Activated T-helper 1 cell treated with anti-CD3 and anti-CD28 coated beads, Interleukin-12 subunit alpha, Interleukin-12 subunit beta, Interleukin-2, Interleukin-4 antibody, amounts not matched to agents 30 ng/mL and 10 ng/mL and 1 ng/mL, durations not matched to agents 14 hours and 24 hours and 36 hours (primary cell): Measurements from ENCODE around the gene TTC28. TPM values are rescaled to one million over a fixed set of nuclear protein-coding genes. Genes with fewer than 3 reads are reported as not detected.

ENCODE experiments used
- DNase-seq: peaks from one replicate; pipeline ENCODE4 v3.0.0; 2021; ENCODE audit warnings: low spot score
- H3K27ac Mint-ChIP-seq: one replicate; pipeline ENCODE4 v1.8.0; 2021; ENCODE audit warnings: mild to moderate bottlenecking, mixed read lengths
- H3K27me3 Mint-ChIP-seq: one replicate; pipeline ENCODE4 v1.8.0; 2022; ENCODE audit warnings: mild to moderate bottlenecking, moderate library complexity, mixed read lengths; ENCODE audit not compliant: insufficient read depth
- H3K36me3 Mint-ChIP-seq: one replicate; pipeline ENCODE4 v1.8.0; 2021; ENCODE audit warnings: low read depth, mixed read lengths
- H3K4me1 Mint-ChIP-seq: one replicate; pipeline ENCODE4 v1.8.0; 2021; ENCODE audit warnings: low read depth, mixed read lengths
- H3K4me3 Mint-ChIP-seq: one replicate; pipeline ENCODE4 v1.8.0; 2021; ENCODE audit warnings: mild to moderate bottlenecking, moderate library complexity, mixed read lengths
- H3K9me3 Mint-ChIP-seq: one replicate; pipeline ENCODE4 v1.8.0; 2021; ENCODE audit warnings: mixed read lengths
- intact Hi-C: fragments of 100-400 bp; cut with micrococcal nuclease; formaldehyde crosslinking; loops from one replicate; pipeline ENCODE4 v1.15.1; 2024
- total RNA-seq: library from RNA; stranded (reverse); gene quantifications from 2 replicates; pipeline ENCODE4 v1.2.3, GENCODE V29; 2022

Gene TTC28
- total RNA-seq, 1 donor from 2014 or later: 2.4 TPM

- no peaks in the 10 kb centered on the region for H3K9me3 Mint-ChIP-seq
- H3K27me3 Mint-ChIP-seq: no peaks in the 10 kb centered on the region
- H3K36me3 Mint-ChIP-seq: no peaks in the 10 kb centered on the region
- no peak for DNase-seq
- intact Hi-C loops: no loop called here
- no peak overlapping the region for H3K4me3 Mint-ChIP-seq
- no peak overlapping the region for H3K27ac Mint-ChIP-seq
- no peaks in the 10 kb centered on the region for H3K4me1 Mint-ChIP-seq
Measured at GRCh38 chr22:28029201-28029948, 650.3 kb downstream of the TTC28 start.

- Mint-ChIP-seq H3K4me1 (no peaks in the 10 kb centered on the region), H3K4me3 (no peak overlapping the region), H3K9me3 (no peaks in the 10 kb centered on the region), H3K27ac (no peak overlapping the region), H3K27me3 (no peaks in the 10 kb centered on the region), H3K36me3 (no peaks in the 10 kb centered on the region)
- no peak for DNase-seq
- intact Hi-C loops: no loop called here
Measured at GRCh38 chr22:28027453-28028448, 651.9 kb downstream of the TTC28 start.

- Mint-ChIP-seq H3K27ac (no peak overlapping the region), H3K27me3 (no peaks in the 10 kb centered on the region), H3K9me3 (no peaks in the 10 kb centered on the region), H3K4me3 (no peak overlapping the region), H3K4me1 (no peaks in the 10 kb centered on the region), H3K36me3 (no peaks in the 10 kb centered on the region)
- intact Hi-C loops: no loop called here
- DNase-seq: no peak
Measured at GRCh38 chr22:28025866-28026575, 653.6 kb downstream of the TTC28 start.

- intact Hi-C loops: no loop called here
- H3K4me1 Mint-ChIP-seq: no peaks in the 10 kb centered on the region
Measured at GRCh38 chr22:28025333-28025732, 654.3 kb downstream of the TTC28 start.

GRCh38 chr22:28024422-28024888 lies 655.2 kb downstream of the TTC28 start:
- Mint-ChIP-seq H3K36me3 (no peaks in the 10 kb centered on the region), H3K4me1 (peaks cover 8% of the 10 kb centered on the region), H3K27ac (no peak overlapping the region), H3K27me3 (no peaks in the 10 kb centered on the region), H3K9me3 (no peaks in the 10 kb centered on the region), H3K4me3 (no peak overlapping the region)
- DNase-seq: no peak
- intact Hi-C loops: no loop called here

More at GRCh38 chr22:28025333-28025732, 654.3 kb downstream of the TTC28 start:
- DNase-seq: no peak
- Mint-ChIP-seq H3K27me3 (no peaks in the 10 kb centered on the region), H3K36me3 (no peaks in the 10 kb centered on the region), H3K27ac (no peak overlapping the region), H3K9me3 (no peaks in the 10 kb centered on the region), H3K4me3 (no peak overlapping the region)

GRCh38 chr22:28023774-28024173 lies 655.9 kb downstream of the TTC28 start:
- Mint-ChIP-seq H3K4me1 (peaks cover 10% of the 10 kb centered on the region), H3K4me3 (no peak overlapping the region), H3K9me3 (no peaks in the 10 kb centered on the region), H3K27me3 (no peaks in the 10 kb centered on the region), H3K27ac (no peak overlapping the region), H3K36me3 (no peaks in the 10 kb centered on the region)
- intact Hi-C loops: no loop called here
- no peak for DNase-seq

- peaks cover 10% of the 10 kb centered on the region for H3K4me1 Mint-ChIP-seq
- no peak overlapping the region for H3K4me3 Mint-ChIP-seq
- no peak overlapping the region for H3K27ac Mint-ChIP-seq
- no peaks in the 10 kb centered on the region for H3K36me3 Mint-ChIP-seq
- intact Hi-C loops: no loop called here
- no peaks in the 10 kb centered on the region for H3K27me3 Mint-ChIP-seq
- no peak for DNase-seq
- H3K9me3 Mint-ChIP-seq: no peaks in the 10 kb centered on the region
Measured at GRCh38 chr22:28023036-28023435, 656.6 kb downstream of the TTC28 start.

GRCh38 chr22:28021998-28022660 lies 657.5 kb downstream of the TTC28 start:
- Mint-ChIP-seq H3K36me3 (no peaks in the 10 kb centered on the region), H3K4me1 (peaks cover 10% of the 10 kb centered on the region), H3K9me3 (no peaks in the 10 kb centered on the region), H3K27ac (no peak overlapping the region), H3K4me3 (no peak overlapping the region), H3K27me3 (no peaks in the 10 kb centered on the region)
- DNase-seq: no peak
- intact Hi-C loops: no loop called here

GRCh38 chr22:28021116-28021997 lies 658.3 kb downstream of the TTC28 start:
- Mint-ChIP-seq H3K4me1 (peaks cover 10% of the 10 kb centered on the region), H3K27ac (no peak overlapping the region), H3K27me3 (no peaks in the 10 kb centered on the region), H3K4me3 (no peak overlapping the region), H3K36me3 (no peaks in the 10 kb centered on the region), H3K9me3 (no peaks in the 10 kb centered on the region)
- no peak for DNase-seq
- intact Hi-C loops: no loop called here

- intact Hi-C loops: loop anchor here (1.0 kb wide), 2 partner anchors 422 to 574 kb away; no protein-coding TSS in a partner anchor
- Mint-ChIP-seq H3K36me3 (no peaks in the 10 kb centered on the region), H3K27ac (no peak overlapping the region), H3K27me3 (no peaks in the 10 kb centered on the region), H3K4me3 (no peak overlapping the region), H3K9me3 (no peaks in the 10 kb centered on the region), H3K4me1 (peaks cover 10% of the 10 kb centered on the region)
- peak; percentile 48 for DNase-seq
Measured at GRCh38 chr22:28019881-28020861, 659.5 kb downstream of the TTC28 start.

- Mint-ChIP-seq H3K4me3 (no peak overlapping the region), H3K36me3 (no peaks in the 10 kb centered on the region), H3K27ac (no peak overlapping the region), H3K27me3 (no peaks in the 10 kb centered on the region), H3K4me1 (peaks cover 10% of the 10 kb centered on the region), H3K9me3 (no peaks in the 10 kb centered on the region)
- DNase-seq: no peak
- intact Hi-C loops: no loop called here
Measured at GRCh38 chr22:28019360-28019759, 660.3 kb downstream of the TTC28 start.
